Esophagus muscularis mucosa (tissue), 4 donors: ENCODE data around the gene TTC14. TPM values are rescaled to one million over a fixed set of nuclear protein-coding genes. Genes with fewer than 3 reads are reported as not detected.
"Not testable (repeated sequence)": the region's sequence is repeated elsewhere in the genome, so short reads cannot be mapped to it uniquely, and the experiment has no call there.

Source experiments
- DNase-seq: peaks from one replicate; pipeline ENCODE4 v3.0.0-alpha.2; 2017; ENCODE audit errors: extremely low spot score
- H3K27ac ChIP-seq, 4 donors: fragments of 200-600 bp; sonication (generic); replicated peaks in 1 of 4; 1 replicate in 3 of 4; 2 replicates in 1 of 4; pipeline ENCODE4 v1.5.1; 2016 to 2019; ENCODE audit warnings: mild to moderate bottlenecking in 1 of 4
- H3K27me3 ChIP-seq, 4 donors: fragments of 200-600 bp; sonication (generic); one replicate each; pipeline versions ENCODE4 v1.5.1 to v1.6.0; 2016 to 2019
- H3K36me3 ChIP-seq, 4 donors: fragments of 200-600 bp; sonication (generic); one replicate each; pipeline ENCODE4 v1.5.1; 2016 to 2019
- H3K4me1 ChIP-seq, 4 donors: fragments of 200-600 bp; sonication (generic); one replicate each; pipeline ENCODE4 v1.5.1; 2016 to 2019
- H3K4me3 ChIP-seq, 4 donors: fragments of 200-600 bp; sonication (generic); 1 replicate in 2 of 4; 2 replicates in 2 of 4; pipeline ENCODE4 v1.5.1; 2016 to 2019; ENCODE audit warnings: mild to moderate bottlenecking in 4 of 4, moderate library complexity in 1 of 4
- H3K9me3 ChIP-seq, 4 donors: fragments of 200-600 bp; sonication (generic); 1 replicate in 3 of 4; 2 replicates in 1 of 4; pipeline ENCODE4 v1.5.1; 2016 to 2019
- CTCF ChIP-seq, 3 experiments: fragments of 200-600 bp in 2 of 3; fragments of 450-650 bp in 1 of 3; sonication (generic) in 2 of 3; IDR thresholded peaks; one replicate each; pipeline ENCODE4 v1.5.1; 2017 to 2019; ENCODE audit warnings: antibody characterized with exemption in 3 of 3, mild to moderate bottlenecking in 2 of 3, moderate library complexity in 1 of 3
- EP300 ChIP-seq: sonication (generic); formaldehyde crosslinking; IDR thresholded peaks from one replicate; pipeline ENCODE4 v1.6.1; 2017; ENCODE audit warnings: antibody characterized with exemption
- POLR2A ChIP-seq: fragments of 450-650 bp; IDR thresholded peaks from one replicate; pipeline ENCODE4 v1.6.1; 2017; ENCODE audit warnings: antibody characterized with exemption, moderate library complexity, mild to moderate bottlenecking, low read depth
- POLR2AphosphoS5 ChIP-seq, 2 donors: sonication (generic); formaldehyde crosslinking; IDR thresholded peaks; one replicate each; pipeline ENCODE4 v1.6.1; 2017; ENCODE audit warnings: antibody characterized with exemption in 2 of 2
- WGBS: methylation state at CpG from one replicate; pipeline ENCODE4 v1.1.5; 2018; 5-methylcytosine and 5-hydroxymethylcytosine counted together
- intact Hi-C: fragments of 100-400 bp; cut with DNase I; formaldehyde crosslinking; loops from one replicate; pipeline ENCODE4 v1.15.1; 2023
- total RNA-seq, 4 donors: library from RNA; depleted of rRNA; stranded (reverse); fragments of >200 nt; gene quantifications; one replicate each; pipeline versions ENCODE4 v1.1.0 to v1.2.1, GENCODE V29; 2016

TTC14 gene
- total RNA-seq, 4 donors from 2014 or later: 19.7 to 50.8 (median 40.1) TPM

GRCh38 chr3:180571831-180572598 lies 29.9 kb upstream of the TTC14 start:
- no peak for DNase-seq
- no peak overlapping the region for H3K27ac ChIP-seq
- no peaks in the 10 kb centered on the region for H3K9me3 ChIP-seq
- WGBS: 84% methylated on average over 6 of the region's 6 CpGs
- H3K4me3 ChIP-seq: no peak overlapping the region
- TF ChIP-seq CTCF (IDR thresholded peaks at IDR 0.05) (no peak), EP300 (no peak), POLR2A (no peak), POLR2AphosphoS5 (IDR thresholded peaks at IDR 0.05) (no peak)
- H3K27me3 ChIP-seq: no peaks in the 10 kb centered on the region
- intact Hi-C loops: no loop called here
- no peaks in the 10 kb centered on the region for H3K36me3 ChIP-seq
- no peaks in the 10 kb centered on the region for H3K4me1 ChIP-seq

- DNase-seq: no peak
- Histone ChIP-seq H3K27ac (no peak overlapping the region), H3K9me3 (no peaks in the 10 kb centered on the region), H3K36me3 (no peaks in the 10 kb centered on the region), H3K4me1 (no peaks in the 10 kb centered on the region), H3K4me3 (no peak overlapping the region), H3K27me3 (peaks cover 0 to 5% (median 0%) of the 10 kb centered on the region in 4 donors)
- intact Hi-C loops: no loop called here
- 93% methylated on average over 3 of the region's 3 CpGs for WGBS
- TF ChIP-seq POLR2AphosphoS5 (IDR thresholded peaks at IDR 0.05) (no peak), POLR2A (no peak), EP300 (no peak), CTCF (IDR thresholded peaks at IDR 0.05) (no peak)
Observed at GRCh38 chr3:180575571-180575970, 26.4 kb upstream of the TTC14 start.

- no peaks in the 10 kb centered on the region for H3K36me3 ChIP-seq
- intact Hi-C loops: no loop called here
- WGBS: 72% methylated on average over 1 of the region's 1 CpG
- no peak for DNase-seq
- TF ChIP-seq POLR2AphosphoS5 (IDR thresholded peaks at IDR 0.05): no peak
- no peak for TF ChIP-seq EP300
- TF ChIP-seq POLR2A: no peak
- no peak for TF ChIP-seq CTCF (IDR thresholded peaks at IDR 0.05)
- H3K27ac ChIP-seq: no peak overlapping the region
- H3K4me3 ChIP-seq: no peak overlapping the region
- H3K4me1 ChIP-seq: no peaks in the 10 kb centered on the region
- peaks cover 0 to 33% (median 0%) of the 10 kb centered on the region in 4 donors for H3K27me3 ChIP-seq
- H3K9me3 ChIP-seq: no peaks in the 10 kb centered on the region
Observed at GRCh38 chr3:180580934-180581333, 21.0 kb upstream of the TTC14 start.

- Histone ChIP-seq H3K9me3 (no peaks in the 10 kb centered on the region), H3K36me3 (no peaks in the 10 kb centered on the region), H3K4me1 (no peaks in the 10 kb centered on the region), H3K4me3 (no peak overlapping the region), H3K27ac (no peak overlapping the region), H3K27me3 (peaks cover 0 to 38% (median 0%) of the 10 kb centered on the region in 4 donors)
- intact Hi-C loops: no loop called here
- WGBS: 91% methylated on average over 14 of the region's 23 CpGs
- no peak for TF ChIP-seq POLR2A
- no peak for TF ChIP-seq CTCF (IDR thresholded peaks at IDR 0.05)
- no peak for TF ChIP-seq POLR2AphosphoS5 (IDR thresholded peaks at IDR 0.05)
- no peak for TF ChIP-seq EP300
- no peak for DNase-seq
Observed at GRCh38 chr3:180590396-180590795, 11.6 kb upstream of the TTC14 start.

GRCh38 chr3:180593631-180594030 lies 8.3 kb upstream of the TTC14 start:
- H3K4me1 ChIP-seq, intact Hi-C loops, DNase-seq, H3K9me3 ChIP-seq, H3K27ac ChIP-seq, H3K36me3 ChIP-seq, H3K4me3 ChIP-seq: not testable (repeated sequence)
- H3K27me3 ChIP-seq: peaks cover 0 to 21% (median 0%) of the 10 kb centered on the region in 4 donors
- WGBS: 92% methylated on average over 7 of the region's 7 CpGs
